Activated CD4-positive, alpha-beta T cell treated with anti-CD3 and anti-CD28 coated beads, Interleukin-2, amount 10 ng/mL, durations not matched to agents 24 days and 14 days (primary cell): ENCODE measurements around the gene PRKAG1. TPM values are rescaled to one million over a fixed set of nuclear protein-coding genes. Genes with fewer than 3 reads are reported as not detected.

Source experiments
- DNase-seq: peaks from one replicate; pipeline ENCODE4 v3.0.0; 2022
- H3K27ac Mint-ChIP-seq: one replicate; pipeline ENCODE4 v1.8.0; 2022; ENCODE audit warnings: mild to moderate bottlenecking, mixed read lengths
- H3K27me3 Mint-ChIP-seq: one replicate; pipeline ENCODE4 v1.8.0; 2022; ENCODE audit warnings: mixed read lengths
- H3K36me3 Mint-ChIP-seq: one replicate; pipeline ENCODE4 v1.8.0; 2022; ENCODE audit warnings: low read depth, mild to moderate bottlenecking, mixed read lengths
- H3K4me1 Mint-ChIP-seq: one replicate; pipeline ENCODE4 v1.8.0; 2021; ENCODE audit warnings: mixed read lengths
- H3K4me3 Mint-ChIP-seq: one replicate; pipeline ENCODE4 v1.8.0; 2022; ENCODE audit warnings: mild to moderate bottlenecking, moderate library complexity, mixed read lengths
- H3K9me3 Mint-ChIP-seq: one replicate; pipeline ENCODE4 v1.8.0; 2021; ENCODE audit warnings: mixed read lengths
- intact Hi-C: fragments of 100-400 bp; cut with micrococcal nuclease; formaldehyde crosslinking; loops from one replicate; pipeline ENCODE4 v1.15.1; 2023
- total RNA-seq: library from RNA; stranded (reverse); gene quantifications from 2 replicates; pipeline ENCODE4 v1.2.3, GENCODE V29; 2022

Gene PRKAG1
- total RNA-seq, 1 donor from 2014 or later = 75.3 TPM

GRCh38 chr12:49055092-49055491 is 36.5 kb upstream of the PRKAG1 start:
- intact Hi-C loops = no loop called here
- no peak overlapping the region for H3K27ac Mint-ChIP-seq

GRCh38 chr12:49054524-49054923 is 35.9 kb upstream of the PRKAG1 start:
- DNase-seq = no peak
- intact Hi-C loops = no loop called here
- H3K27ac Mint-ChIP-seq = no peak overlapping the region
- H3K4me1 Mint-ChIP-seq = peaks cover 44% of the 10 kb centered on the region
- H3K4me3 Mint-ChIP-seq = no peak overlapping the region
- H3K36me3 Mint-ChIP-seq = peaks cover 64% of the 10 kb centered on the region
- no peaks in the 10 kb centered on the region for H3K9me3 Mint-ChIP-seq
- H3K27me3 Mint-ChIP-seq = no peaks in the 10 kb centered on the region

More at GRCh38 chr12:49055092-49055491, 36.5 kb upstream of the PRKAG1 start:
- Mint-ChIP-seq H3K4me3 (no peak overlapping the region), H3K27me3 (no peaks in the 10 kb centered on the region), H3K9me3 (no peaks in the 10 kb centered on the region), H3K36me3 (peaks cover 64% of the 10 kb centered on the region), H3K4me1 (peaks cover 44% of the 10 kb centered on the region)
- DNase-seq = no peak

GRCh38 chr12:49054096-49054495 is 35.5 kb upstream of the PRKAG1 start:
- Mint-ChIP-seq H3K27me3 (no peaks in the 10 kb centered on the region), H3K27ac (no peak overlapping the region), H3K4me3 (no peak overlapping the region), H3K9me3 (no peaks in the 10 kb centered on the region), H3K4me1 (peaks cover 43% of the 10 kb centered on the region), H3K36me3 (peaks cover 64% of the 10 kb centered on the region)
- intact Hi-C loops = no loop called here
- DNase-seq = no peak

- no peak overlapping the region for H3K27ac Mint-ChIP-seq
- H3K9me3 Mint-ChIP-seq = no peaks in the 10 kb centered on the region
- H3K27me3 Mint-ChIP-seq = no peaks in the 10 kb centered on the region
- no peak overlapping the region for H3K4me3 Mint-ChIP-seq
- peaks cover 72% of the 10 kb centered on the region for H3K36me3 Mint-ChIP-seq
- peaks cover 30% of the 10 kb centered on the region for H3K4me1 Mint-ChIP-seq
- no peak for DNase-seq
- intact Hi-C loops = no loop called here
Measured at GRCh38 chr12:49052451-49053208, 34.1 kb upstream of the PRKAG1 start.

GRCh38 chr12:49051777-49052438 is 33.3 kb upstream of the PRKAG1 start:
- no peaks in the 10 kb centered on the region for H3K9me3 Mint-ChIP-seq
- intact Hi-C loops = no loop called here
- no peak for DNase-seq
- H3K36me3 Mint-ChIP-seq = peaks cover 70% of the 10 kb centered on the region
- H3K4me1 Mint-ChIP-seq = peaks cover 22% of the 10 kb centered on the region
- no peak overlapping the region for H3K4me3 Mint-ChIP-seq
- H3K27me3 Mint-ChIP-seq = no peaks in the 10 kb centered on the region
- no peak overlapping the region for H3K27ac Mint-ChIP-seq

GRCh38 chr12:49051373-49051764 is 32.8 kb upstream of the PRKAG1 start:
- H3K9me3 Mint-ChIP-seq = no peaks in the 10 kb centered on the region
- H3K27me3 Mint-ChIP-seq = no peaks in the 10 kb centered on the region
- DNase-seq = no peak
- peaks cover 17% of the 10 kb centered on the region for H3K4me1 Mint-ChIP-seq
- no peak overlapping the region for H3K27ac Mint-ChIP-seq
- no peak overlapping the region for H3K4me3 Mint-ChIP-seq
- peaks cover 75% of the 10 kb centered on the region for H3K36me3 Mint-ChIP-seq
- intact Hi-C loops = no loop called here

- Mint-ChIP-seq H3K4me3 (no peak overlapping the region), H3K36me3 (peaks cover 76% of the 10 kb centered on the region), H3K27me3 (no peaks in the 10 kb centered on the region), H3K4me1 (peaks cover 11% of the 10 kb centered on the region), H3K27ac (no peak overlapping the region), H3K9me3 (no peaks in the 10 kb centered on the region)
- intact Hi-C loops = no loop called here
- no peak for DNase-seq
Measured at GRCh38 chr12:49050507-49051372, 32.2 kb upstream of the PRKAG1 start.

GRCh38 chr12:49049566-49050224 is 31.1 kb upstream of the PRKAG1 start:
- H3K4me1 Mint-ChIP-seq = peaks cover 1% of the 10 kb centered on the region
- no peak overlapping the region for H3K27ac Mint-ChIP-seq
- H3K36me3 Mint-ChIP-seq = peaks cover 74% of the 10 kb centered on the region
- intact Hi-C loops = no loop called here
- no peaks in the 10 kb centered on the region for H3K9me3 Mint-ChIP-seq
- no peak for DNase-seq
- no peaks in the 10 kb centered on the region for H3K27me3 Mint-ChIP-seq
- no peak overlapping the region for H3K4me3 Mint-ChIP-seq

- Mint-ChIP-seq H3K4me1 (no peaks in the 10 kb centered on the region), H3K4me3 (no peak overlapping the region), H3K9me3 (no peaks in the 10 kb centered on the region), H3K27ac (no peak overlapping the region), H3K36me3 (peaks cover 77% of the 10 kb centered on the region), H3K27me3 (no peaks in the 10 kb centered on the region)
- intact Hi-C loops = no loop called here
- DNase-seq = no peak
Measured at GRCh38 chr12:49048953-49049352, 30.4 kb upstream of the PRKAG1 start.

- Mint-ChIP-seq H3K4me1 (no peaks in the 10 kb centered on the region), H3K27ac (no peak overlapping the region), H3K9me3 (no peaks in the 10 kb centered on the region), H3K27me3 (no peaks in the 10 kb centered on the region), H3K4me3 (no peak overlapping the region), H3K36me3 (peaks cover 75% of the 10 kb centered on the region)
- no peak for DNase-seq
- intact Hi-C loops = no loop called here
Measured at GRCh38 chr12:49046129-49046895, 27.7 kb upstream of the PRKAG1 start.

GRCh38 chr12:49044660-49045059 is 26.1 kb upstream of the PRKAG1 start:
- Mint-ChIP-seq H3K9me3 (no peaks in the 10 kb centered on the region), H3K27me3 (no peaks in the 10 kb centered on the region), H3K4me1 (no peaks in the 10 kb centered on the region), H3K27ac (no peak overlapping the region), H3K36me3 (peaks cover 76% of the 10 kb centered on the region), H3K4me3 (no peak overlapping the region)
- no peak for DNase-seq
- intact Hi-C loops = no loop called here

- Mint-ChIP-seq H3K27ac (no peak overlapping the region), H3K9me3 (no peaks in the 10 kb centered on the region), H3K36me3 (peaks cover 77% of the 10 kb centered on the region), H3K4me1 (no peaks in the 10 kb centered on the region), H3K4me3 (no peak overlapping the region), H3K27me3 (no peaks in the 10 kb centered on the region)
- intact Hi-C loops = no loop called here
- peak; percentile 89 for DNase-seq
Measured at GRCh38 chr12:49043856-49044258, 25.3 kb upstream of the PRKAG1 start.

- Mint-ChIP-seq H3K27ac (no peak overlapping the region), H3K27me3 (no peaks in the 10 kb centered on the region), H3K36me3 (peaks cover 75% of the 10 kb centered on the region), H3K9me3 (no peaks in the 10 kb centered on the region), H3K4me3 (no peak overlapping the region), H3K4me1 (no peaks in the 10 kb centered on the region)
- DNase-seq = no peak
- intact Hi-C loops = no loop called here
Measured at GRCh38 chr12:49043241-49043640, 24.7 kb upstream of the PRKAG1 start.
